GM18951 (cell line): ENCODE measurements around the gene ZNF620.

Source experiments
- POLR2A ChIP-seq: IDR thresholded peaks from 4 replicates; pipeline ENCODE4 v1.6.1; 2011; ENCODE audit warnings: mild to moderate bottlenecking; ENCODE audit not compliant: insufficient read length, insufficient read depth; ENCODE audit errors: extremely low read depth
- in situ Hi-C: fragments of 300-500 bp; cut with MboI; formaldehyde crosslinking; loops from one replicate; pipeline ENCODE4 v1.12.0; 2022; ENCODE audit warnings: low sequenced_read_pairs, mixed read lengths, inconsistent platforms; ENCODE audit not compliant: unreplicated experiment

ZNF620 gene

GRCh38 chr3:40470701-40471100 is 35.1 kb upstream of the ZNF620 start:
- in situ Hi-C loops, result no loop called here

GRCh38 chr3:40476478-40477470 is 29.1 kb upstream of the ZNF620 start, which contains the start of gene ZNF619:
Gene ZNF619 (plus strand): TSS chr3:40477122. CDS start chr3:40477980, 858 bp downstream.
- in situ Hi-C loops, result no loop called here
- TF ChIP-seq POLR2A, result peak; percentile 65

More at GRCh38 chr3:40470701-40471100, 35.1 kb upstream of the ZNF620 start:
- TF ChIP-seq POLR2A, result no peak

GRCh38 chr3:40477666-40478065 is 28.2 kb upstream of the ZNF620 start:
- no peak for TF ChIP-seq POLR2A
- in situ Hi-C loops, result no loop called here

- TF ChIP-seq POLR2A, result no peak
- in situ Hi-C loops, result no loop called here
These were observed 18.7 kb upstream of the ZNF620 start for GRCh38 chr3:40487172-40487571.

- no peak for TF ChIP-seq POLR2A
- in situ Hi-C loops, result no loop called here
These were observed 14.9 kb upstream of the ZNF620 start for GRCh38 chr3:40490916-40491315.

GRCh38 chr3:40494698-40495097 is 11.1 kb upstream of the ZNF620 start:
- in situ Hi-C loops, result no loop called here
- no peak for TF ChIP-seq POLR2A

GRCh38 chr3:40497288-40497687 is 8.6 kb upstream of the ZNF620 start:
- no peak for TF ChIP-seq POLR2A
- in situ Hi-C loops, result no loop called here

GRCh38 chr3:40499952-40500351 is 5.9 kb upstream of the ZNF620 start:
- in situ Hi-C loops, result no loop called here
- TF ChIP-seq POLR2A, result no peak

GRCh38 chr3:40502034-40502433 is 3.8 kb upstream of the ZNF620 start:
- no peak for TF ChIP-seq POLR2A
- in situ Hi-C loops, result no loop called here

GRCh38 chr3:40504636-40505430 is 1.0 kb upstream of the ZNF620 start:
- TF ChIP-seq POLR2A, result no peak
- in situ Hi-C loops, result no loop called here

- no peak for TF ChIP-seq POLR2A
- in situ Hi-C loops, result no loop called here
These were observed 5.3 kb downstream of the ZNF620 start for GRCh38 chr3:40511031-40511718.

GRCh38 chr3:40516201-40516600 is 10.4 kb downstream of the ZNF620 start:
- in situ Hi-C loops, result no loop called here
- TF ChIP-seq POLR2A, result no peak

- TF ChIP-seq POLR2A, result no peak
- in situ Hi-C loops, result no loop called here
These were observed 12.2 kb downstream of the ZNF620 start for GRCh38 chr3:40518067-40518466.

GRCh38 chr3:40518848-40519247 is 13.0 kb downstream of the ZNF620 start:
- in situ Hi-C loops, result no loop called here
- TF ChIP-seq POLR2A, result no peak
